ENCODE data around the gene NRP1. TPM values are rescaled to one million over a fixed set of nuclear protein-coding genes. Genes with fewer than 3 reads are reported as not detected.

NRP1 gene
- total and polyA plus RNA-seq, 2 donors (not counting 3 experiments of a cell fraction or from before 2014, with no cell fraction given): 122 to 306 TPM

DNA sequence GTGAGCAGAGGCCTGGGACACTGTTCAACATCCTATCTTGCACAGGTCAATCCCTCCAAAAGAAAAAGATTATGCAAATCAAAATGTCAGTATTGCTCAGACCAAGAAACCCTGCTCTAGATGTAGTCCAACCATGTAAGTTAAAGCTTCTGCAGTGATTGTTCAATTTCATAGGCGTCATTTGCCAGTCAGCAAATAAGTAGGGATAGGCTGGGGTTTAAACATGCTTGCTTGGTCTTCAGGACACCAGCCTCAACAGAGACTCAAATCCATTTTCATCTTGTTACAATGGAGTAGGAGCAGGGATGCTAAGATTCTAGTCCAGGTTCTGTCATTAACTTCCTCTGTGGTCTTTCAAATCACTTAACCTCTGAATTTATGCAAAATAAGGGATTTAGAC, 89.1 kb downstream of the NRP1 start:
- Histone ChIP-seq H3K9ac (replicated peaks; ENCODE audit: extremely low read depth, insufficient read depth, low read length) (no peak overlapping the region), H3K36me3 (ENCODE audit: control insufficient read depth in 2 of 2, extremely low read depth in 1 of 2, insufficient read depth in 2 of 2, low read length in 2 of 2) (peaks cover 9 to 14% of the 10 kb centered on the region in 2 experiments), H3K4me1 (ENCODE audit: control insufficient read depth, extremely low read depth, insufficient read depth, low read length) (peaks cover 31% of the 10 kb centered on the region), H3K9me3 (replicated peaks; ENCODE audit: control insufficient read depth, insufficient read depth, low read length) (no peaks in the 10 kb centered on the region), H3K27me3 (ENCODE audit: control insufficient read depth in 2 of 2, insufficient read depth in 2 of 2, low read length in 2 of 2) (no peaks in the 10 kb centered on the region), H3K9me1 (replicated peaks; ENCODE audit: control insufficient read depth, extremely low read depth, insufficient read depth, low read length) (no peaks in the 10 kb centered on the region), H3K79me2 (ENCODE audit: control insufficient read depth, insufficient read depth, low read length) (peaks cover 16% of the 10 kb centered on the region), H3K4me2 (ENCODE audit: insufficient read depth, low read length) (no peak overlapping the region), H3K4me3 (replicated peaks in 1 of 3; ENCODE audit: insufficient read depth in 1 of 3, low read depth in 1 of 3, low read length in 3 of 3) (no peak overlapping the region), H4K20me1 (replicated peaks; ENCODE audit: control insufficient read depth, extremely low read depth, insufficient read depth, low read length) (no peaks in the 10 kb centered on the region), H3K27ac (ENCODE audit: insufficient read depth, low read depth, low read length) (no peak overlapping the region), H2AFZ (ENCODE audit: low read depth, low read length) (no peak overlapping the region)
- ChIA-PET CTCF (no interaction called here), POLR2A (no interaction called here)
- intact Hi-C loops (cut with micrococcal nuclease) (no loop called here), dilution Hi-C loops (cut with MboI; ENCODE audit: extremely low pct_ligation_motif_present, low sequenced_read_pairs) (no loop called here)
- FAIRE-seq (no peak), DNase-seq (ENCODE audit: low read depth, low spot score) (no peak)
- no TSS peak for BruUV-seq (replicated peaks)
- TF ChIP-seq MYC (IDR thresholded peaks at IDR 0.05; ENCODE audit: low read depth, low read length) (no peak), CTCF (IDR thresholded peaks at IDR 0.05; ENCODE audit: extremely low read depth in 1 of 2, insufficient read depth in 1 of 2, low read depth in 1 of 2, low read length in 2 of 2) (no peak), POLR2AphosphoS5 (IDR thresholded peaks at IDR 0.05; ENCODE audit: insufficient read depth, low read depth, low read length) (no peak), POLR2A (IDR thresholded peaks at IDR 0.05; ENCODE audit: low read depth, low read length) (no peak), EZH2 (IDR thresholded peaks at IDR 0.05; ENCODE audit: borderline replicate concordance, low read depth, low read length, severe bottlenecking) (no peak), GATA2 (IDR thresholded peaks at IDR 0.05; ENCODE audit: insufficient read depth, insufficient read length, low read depth, low read length) (no peak)
- TF ChIP-seq, protein P1, sequence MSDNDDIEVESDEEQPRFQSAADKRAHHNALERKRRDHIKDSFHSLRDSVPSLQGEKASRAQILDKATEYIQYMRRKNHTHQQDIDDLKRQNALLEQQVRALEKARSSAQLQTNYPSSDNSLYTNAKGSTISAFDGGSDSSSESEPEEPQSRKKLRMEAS (IDR thresholded peaks at IDR 0.05; ENCODE audit: insufficient read depth, insufficient read length): no peak

Data from endothelial cell of umbilical vein (primary cell).